Endodermal cell (in vitro differentiated cells): Measurements from ENCODE around the gene RBL2. TPM values are rescaled to one million over a fixed set of nuclear protein-coding genes. Genes with fewer than 3 reads are reported as not detected.

ENCODE experiments used
- DNase-seq: peaks from one replicate; pipeline ENCODE4 v3.0.0-alpha.2; 2017
- H3K27ac ChIP-seq: 2 replicates; pipeline ENCODE4 v1.5.1; 2013; ENCODE audit warnings: mild to moderate bottlenecking, low read depth, low read length, moderate library complexity
- H3K27me3 ChIP-seq: 2 replicates; pipeline ENCODE4 v1.6.1; 2013; ENCODE audit warnings: mild to moderate bottlenecking, low read length, moderate library complexity; ENCODE audit not compliant: insufficient read depth, control insufficient read depth, poor library complexity, severe bottlenecking
- H3K36me3 ChIP-seq: 2 replicates; pipeline ENCODE4 v1.7.0; 2013; ENCODE audit warnings: mild to moderate bottlenecking, low read length, moderate library complexity; ENCODE audit not compliant: control insufficient read depth, insufficient read depth
- H3K4me1 ChIP-seq: one replicate; pipeline ENCODE4 v1.7.0; 2013; ENCODE audit warnings: low read length; ENCODE audit not compliant: control insufficient read depth, insufficient read depth
- H3K4me3 ChIP-seq: 2 replicates; pipeline ENCODE4 v1.5.1; 2013; ENCODE audit warnings: mild to moderate bottlenecking, low read length, moderate library complexity
- H3K9ac ChIP-seq: 2 replicates; pipeline ENCODE4 v1.6.1; 2013; ENCODE audit warnings: mild to moderate bottlenecking, low read length, moderate library complexity; ENCODE audit not compliant: poor library complexity, severe bottlenecking; ENCODE audit errors: extremely low read depth
- H3K9me3 ChIP-seq: 2 replicates; pipeline ENCODE4 v1.6.1; 2013; ENCODE audit warnings: mild to moderate bottlenecking, low read length, moderate library complexity; ENCODE audit not compliant: control insufficient read depth
- H3K27ac Mint-ChIP-seq: 2 replicates; pipeline ENCODE4 v1.8.0; 2020; ENCODE audit warnings: mixed read lengths
- H3K27me3 Mint-ChIP-seq: 2 replicates; pipeline ENCODE4 v1.8.0; 2021; ENCODE audit warnings: mild to moderate bottlenecking, mixed read lengths; ENCODE audit not compliant: insufficient read depth
- H3K36me3 Mint-ChIP-seq: 2 replicates; pipeline ENCODE4 v1.8.0; 2020; ENCODE audit warnings: low read depth, mixed read lengths
- H3K4me1 Mint-ChIP-seq: 2 replicates; pipeline ENCODE4 v1.8.0; 2020; ENCODE audit warnings: mixed read lengths
- H3K4me3 Mint-ChIP-seq: 2 replicates; pipeline ENCODE4 v1.8.0; 2020; ENCODE audit warnings: mild to moderate bottlenecking, moderate library complexity, mixed read lengths
- H3K9me3 Mint-ChIP-seq: 2 replicates; pipeline ENCODE4 v1.8.0; 2020; ENCODE audit warnings: mild to moderate bottlenecking, mixed read lengths
- WGBS, 2 experiments: methylation state at CpG; one replicate each; pipeline versions ENCODE4 v1.1.5 to v1.1.7; 2013; ENCODE audit warnings: missing lambda C conversion rate in 2 of 2, mixed read lengths in 1 of 2; ENCODE audit not compliant: insufficient coverage in 1 of 2, insufficient read length in 1 of 2; 5-methylcytosine and 5-hydroxymethylcytosine counted together
- total RNA-seq, 2 donors: library from RNA; stranded (reverse); fragmentation: NEBNext Ultra II Directional in 1 of 2; extraction: Animal tissue kit (Norgen Biotek cat#: 25700) in 1 of 2; gene quantifications; 2 replicates in 1 of 2; 3 replicates in 1 of 2; pipeline ENCODE4 v1.2.1, GENCODE V29; 2021
- TF ChIP-seq, protein P1 (sequence below): fragments of 200-600 bp; sonication (generic); conservative IDR thresholded peaks from 2 replicates; pipeline ENCODE4 v1.5.0; 2021; ENCODE audit warnings: antibody characterized with exemption, mild to moderate bottlenecking

The RBL2 gene
- total RNA-seq, 2 donors from 2014 or later: 34.9 to 46.0 TPM

GRCh38 chr16:53492503-53492902, 58.2 kb downstream of the RBL2 start:
- Mint-ChIP-seq H3K4me1 (no peaks in the 10 kb centered on the region), H3K27me3 (no peaks in the 10 kb centered on the region), H3K9me3 (peaks cover 2% of the 10 kb centered on the region), H3K4me3 (no peak overlapping the region), H3K27ac (no peak overlapping the region), H3K36me3 (peaks cover 62% of the 10 kb centered on the region)
- no peak overlapping the region for H3K4me3 ChIP-seq
- no peak overlapping the region for H3K27ac ChIP-seq
- TF ChIP-seq, protein P1, sequence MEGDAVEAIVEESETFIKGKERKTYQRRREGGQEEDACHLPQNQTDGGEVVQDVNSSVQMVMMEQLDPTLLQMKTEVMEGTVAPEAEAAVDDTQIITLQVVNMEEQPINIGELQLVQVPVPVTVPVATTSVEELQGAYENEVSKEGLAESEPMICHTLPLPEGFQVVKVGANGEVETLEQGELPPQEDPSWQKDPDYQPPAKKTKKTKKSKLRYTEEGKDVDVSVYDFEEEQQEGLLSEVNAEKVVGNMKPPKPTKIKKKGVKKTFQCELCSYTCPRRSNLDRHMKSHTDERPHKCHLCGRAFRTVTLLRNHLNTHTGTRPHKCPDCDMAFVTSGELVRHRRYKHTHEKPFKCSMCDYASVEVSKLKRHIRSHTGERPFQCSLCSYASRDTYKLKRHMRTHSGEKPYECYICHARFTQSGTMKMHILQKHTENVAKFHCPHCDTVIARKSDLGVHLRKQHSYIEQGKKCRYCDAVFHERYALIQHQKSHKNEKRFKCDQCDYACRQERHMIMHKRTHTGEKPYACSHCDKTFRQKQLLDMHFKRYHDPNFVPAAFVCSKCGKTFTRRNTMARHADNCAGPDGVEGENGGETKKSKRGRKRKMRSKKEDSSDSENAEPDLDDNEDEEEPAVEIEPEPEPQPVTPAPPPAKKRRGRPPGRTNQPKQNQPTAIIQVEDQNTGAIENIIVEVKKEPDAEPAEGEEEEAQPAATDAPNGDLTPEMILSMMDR: no peak
- no peaks in the 10 kb centered on the region for H3K27me3 ChIP-seq
- DNase-seq: no peak
- no peaks in the 10 kb centered on the region for H3K4me1 ChIP-seq
- WGBS, 2 experiments: no CpG with 5 or more reads among the region's 1 CpG
- H3K9me3 ChIP-seq: peaks cover 5% of the 10 kb centered on the region
- no peak overlapping the region for H3K9ac ChIP-seq
- H3K36me3 ChIP-seq: peaks cover 93% of the 10 kb centered on the region

DNA sequence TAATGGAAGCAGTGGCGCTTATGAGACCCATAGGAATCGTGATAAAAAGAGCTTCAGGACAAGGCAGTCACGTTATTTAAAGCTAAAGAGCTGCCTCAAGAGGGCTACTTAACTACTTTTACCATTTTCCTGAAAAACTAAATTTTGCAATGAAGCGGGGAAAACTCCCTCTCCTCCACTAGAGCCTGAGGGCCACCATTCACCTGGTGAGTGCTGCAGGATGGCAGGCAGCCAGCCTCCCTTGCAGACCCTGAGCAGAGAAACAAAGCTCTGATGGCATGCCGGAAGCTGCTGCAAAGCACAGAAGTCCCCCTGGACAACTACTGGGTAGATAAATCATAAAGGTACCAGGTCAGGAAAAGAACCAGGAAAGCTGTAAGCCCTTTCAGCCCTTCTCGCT, 60.4 kb downstream of the RBL2 start:
- H3K9me3 ChIP-seq: no peaks in the 10 kb centered on the region
- Mint-ChIP-seq H3K9me3 (no peaks in the 10 kb centered on the region), H3K4me3 (no peak overlapping the region), H3K36me3 (peaks cover 61% of the 10 kb centered on the region), H3K27me3 (no peaks in the 10 kb centered on the region), H3K4me1 (no peaks in the 10 kb centered on the region), H3K27ac (no peak overlapping the region)
- no peaks in the 10 kb centered on the region for H3K4me1 ChIP-seq
- no peak overlapping the region for H3K4me3 ChIP-seq
- 92 to 97% methylated on average over 4 to 6 of the region's 6 CpGs for WGBS, 2 experiments
- H3K9ac ChIP-seq: no peak overlapping the region
- peaks cover 84% of the 10 kb centered on the region for H3K36me3 ChIP-seq
- TF ChIP-seq, protein P1: no peak
- H3K27me3 ChIP-seq: no peaks in the 10 kb centered on the region
- DNase-seq: no peak
- no peak overlapping the region for H3K27ac ChIP-seq

GRCh38 chr16:53495325-53495724, 61.1 kb downstream of the RBL2 start:
- Mint-ChIP-seq H3K4me3 (no peak overlapping the region), H3K27me3 (no peaks in the 10 kb centered on the region), H3K27ac (no peak overlapping the region), H3K4me1 (no peaks in the 10 kb centered on the region), H3K9me3 (no peaks in the 10 kb centered on the region), H3K36me3 (peaks cover 61% of the 10 kb centered on the region)
- H3K4me3 ChIP-seq: no peak overlapping the region
- WGBS, 2 experiments: 90% methylated on average over 3 of the region's 4 CpGs; no CpG with 5 or more reads in 1 of the 2 experiments
- peaks cover 80% of the 10 kb centered on the region for H3K36me3 ChIP-seq
- H3K9me3 ChIP-seq: no peaks in the 10 kb centered on the region
- peak; percentile 70 for DNase-seq
- H3K4me1 ChIP-seq: no peaks in the 10 kb centered on the region
- no peaks in the 10 kb centered on the region for H3K27me3 ChIP-seq
- no peak overlapping the region for H3K27ac ChIP-seq
- TF ChIP-seq, protein P1: peak; percentile 66
- H3K9ac ChIP-seq: no peak overlapping the region
